Urothelium cell line (cell line): ENCODE data around the gene RTN4RL2.
"Not testable (repeated sequence)": the region's sequence is repeated elsewhere in the genome, so short reads cannot be mapped to it uniquely, and the experiment has no call there.

Source experiments
- DNase-seq: peaks from one replicate; pipeline ENCODE4 v3.0.0; 2011; ENCODE audit warnings: low spot score, mixed read lengths
- FAIRE-seq: peaks from 2 replicates; lab custom pipeline; 2011; peaks lifted over from hg19 to GRCh38; lab: Jason Lieb, UNC

RTN4RL2 gene

DNA sequence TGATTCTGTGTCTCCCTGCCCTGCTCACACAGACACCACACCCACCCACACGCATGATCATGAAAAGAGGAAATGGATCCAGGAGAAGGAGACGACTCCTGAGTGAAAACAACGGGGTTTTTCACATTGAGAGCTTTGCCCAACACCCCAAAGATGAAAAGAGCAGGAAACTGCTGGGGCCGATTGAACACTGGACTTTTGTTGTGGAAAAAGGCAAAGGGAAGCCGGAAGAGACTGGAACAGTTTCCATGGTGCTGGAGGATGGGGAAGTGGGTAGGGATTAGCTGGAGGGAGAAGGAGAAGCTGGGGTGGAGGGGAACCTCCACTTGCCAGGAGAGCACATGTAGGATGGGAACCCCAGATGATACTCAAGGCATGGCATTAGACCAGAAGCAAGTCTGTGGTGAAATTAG lies 28.2 kb upstream of the RTN4RL2 start:
- FAIRE-seq (no peak), DNase-seq (no peak)

DNA sequence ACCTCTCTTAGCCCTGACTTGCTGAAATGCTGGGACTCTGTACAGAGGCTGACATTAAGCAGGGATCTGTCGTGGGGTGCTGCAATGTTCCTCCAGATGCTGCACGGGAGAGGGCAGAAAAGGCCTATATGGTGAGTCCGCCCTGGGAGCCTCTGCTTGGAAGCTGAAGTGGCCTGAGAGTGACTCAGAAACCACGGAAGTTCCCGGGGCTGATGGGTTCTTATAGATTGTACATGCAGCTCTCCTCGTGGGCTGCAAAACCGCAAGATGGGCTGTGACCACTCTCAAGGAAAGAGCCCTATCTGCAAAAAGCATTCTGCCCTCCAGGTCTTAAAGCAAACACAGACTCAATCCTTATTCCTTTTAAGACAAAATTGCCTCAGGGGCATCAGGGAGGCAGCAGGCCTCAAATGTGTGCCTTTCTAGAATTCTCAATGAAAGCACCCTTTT lies 27.6 kb upstream of the RTN4RL2 start:
- DNase-seq, result peak; percentile 29

DNA sequence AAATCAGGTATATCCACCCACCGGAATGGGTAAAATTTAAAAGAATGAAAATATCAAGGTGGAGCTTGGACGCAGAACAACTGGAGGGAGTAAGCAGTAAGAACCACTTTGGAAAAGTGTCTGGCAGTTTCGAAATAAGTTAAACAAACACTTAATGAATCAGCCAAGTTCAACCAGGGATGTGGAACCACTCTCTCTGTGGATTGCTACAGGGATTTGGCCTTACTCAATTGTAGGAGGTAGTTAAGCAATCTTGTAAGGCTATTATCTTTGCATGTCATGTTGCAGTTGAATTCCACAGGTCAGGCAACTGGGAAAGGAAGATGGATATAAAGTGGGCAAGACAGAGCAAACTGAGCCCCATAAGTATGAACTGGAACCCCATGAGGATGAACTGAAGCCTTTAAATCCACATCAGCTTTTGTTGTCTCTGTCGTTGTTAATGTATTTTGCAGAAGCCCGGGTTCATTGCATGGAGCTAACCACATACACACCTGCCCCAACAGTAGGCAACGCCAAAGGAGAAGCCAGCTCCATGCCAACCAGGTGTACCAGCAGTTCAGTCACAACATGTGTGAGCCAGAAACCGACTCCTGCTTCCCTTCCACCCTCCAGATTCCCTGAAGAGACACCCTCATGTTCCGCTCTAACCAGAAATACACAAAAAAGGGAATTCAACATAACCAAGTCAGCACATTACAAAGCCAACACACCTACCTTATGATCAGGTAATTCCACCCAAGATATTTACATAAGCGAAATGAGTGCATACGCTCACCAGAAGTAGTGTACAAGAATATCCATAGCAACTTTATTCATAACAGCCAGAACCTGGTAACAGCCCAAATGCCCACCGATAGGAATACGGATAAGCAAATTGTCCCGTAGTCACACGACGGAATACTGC lies 25.4 kb upstream of the RTN4RL2 start:
- FAIRE-seq (no peak), DNase-seq (no peak)

More for the DNA sequence above, 27.6 kb upstream of the RTN4RL2 start:
- no peak for FAIRE-seq

DNA sequence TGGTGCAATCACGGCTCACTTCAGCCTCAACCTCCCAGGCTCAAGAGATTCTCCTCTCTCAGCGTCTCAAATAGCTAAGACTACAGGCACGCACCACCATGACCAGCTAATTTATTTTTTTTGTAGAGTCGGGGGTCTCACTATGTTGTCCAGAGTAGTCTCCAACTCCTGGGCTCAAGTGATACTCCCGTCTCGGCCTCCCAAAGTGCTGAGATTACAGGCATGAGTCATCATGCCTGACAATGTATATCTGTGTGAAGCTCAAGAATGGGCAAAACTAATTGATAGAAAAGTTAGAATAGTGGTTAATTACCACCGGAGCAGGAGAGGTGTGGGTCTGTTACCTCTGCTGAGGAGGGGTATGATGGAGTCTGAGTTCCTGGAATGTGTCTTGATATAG lies 24.3 kb upstream of the RTN4RL2 start:
- no peak for DNase-seq
- FAIRE-seq, result no peak

DNA sequence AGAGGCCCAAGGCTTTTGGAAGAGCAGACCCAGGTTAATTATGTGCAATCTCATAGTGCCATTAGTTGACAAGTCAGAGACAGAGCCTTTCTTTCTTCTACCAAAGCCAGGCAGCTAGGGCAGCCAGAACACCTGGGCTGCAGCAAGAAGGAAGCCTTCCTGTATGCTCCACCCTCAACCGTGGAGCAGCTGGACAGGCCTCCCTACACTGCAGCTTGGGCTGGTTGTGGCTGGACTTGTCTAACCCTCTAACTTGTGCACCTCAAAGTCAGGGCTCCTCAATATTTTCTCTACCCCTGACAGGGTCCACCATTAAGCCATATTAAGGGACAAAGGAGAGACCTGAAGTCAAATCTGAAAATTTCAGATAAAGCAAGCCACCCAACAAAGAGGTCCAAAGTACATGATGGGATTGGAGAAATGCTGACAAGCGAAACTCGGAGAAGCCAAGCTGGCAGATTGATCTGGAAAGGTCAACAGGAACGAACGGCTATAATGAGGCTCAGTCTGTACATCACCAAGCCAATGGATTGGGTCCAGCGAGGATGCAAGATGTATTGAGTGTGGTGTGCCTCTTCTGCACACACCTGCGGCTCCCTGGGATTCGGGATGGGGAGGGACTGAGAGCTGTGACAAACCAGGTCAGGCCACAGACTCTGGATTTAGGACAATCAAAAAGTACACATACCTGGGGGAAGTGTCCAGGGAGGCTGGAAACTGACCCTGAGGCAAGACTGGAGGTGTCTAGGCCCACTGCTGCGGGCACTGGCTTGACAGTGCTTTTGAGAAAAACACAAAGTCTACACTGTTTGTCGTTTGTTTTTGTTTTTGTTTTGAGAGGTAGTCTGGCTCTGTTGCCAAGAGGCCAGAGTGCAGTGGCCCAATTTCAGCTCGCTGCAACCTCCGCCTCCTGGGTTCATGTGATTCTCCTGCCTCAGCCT lies 21.7 kb upstream of the RTN4RL2 start:
- DNase-seq (no peak), FAIRE-seq (no peak)

DNA sequence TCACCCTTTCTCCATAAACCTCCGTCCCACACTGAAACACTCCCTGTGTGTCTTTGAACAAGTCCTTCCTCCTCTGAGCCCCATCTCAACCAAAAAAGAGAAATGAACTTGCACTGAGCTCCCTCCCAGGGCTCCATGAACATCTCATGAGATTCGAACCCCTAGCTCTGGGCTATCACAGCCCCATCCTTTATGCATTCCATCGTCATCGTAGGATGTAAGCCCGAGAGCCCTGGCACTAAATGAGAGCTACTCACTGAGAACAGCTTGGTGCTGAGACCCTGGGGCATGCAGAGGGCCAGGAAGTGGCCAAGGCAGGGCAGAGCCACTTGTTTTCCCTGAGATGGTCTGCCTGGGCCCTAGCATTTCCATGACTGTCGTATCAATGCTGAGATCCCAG lies 20.5 kb upstream of the RTN4RL2 start:
- DNase-seq (no peak), FAIRE-seq (no peak)

DNA sequence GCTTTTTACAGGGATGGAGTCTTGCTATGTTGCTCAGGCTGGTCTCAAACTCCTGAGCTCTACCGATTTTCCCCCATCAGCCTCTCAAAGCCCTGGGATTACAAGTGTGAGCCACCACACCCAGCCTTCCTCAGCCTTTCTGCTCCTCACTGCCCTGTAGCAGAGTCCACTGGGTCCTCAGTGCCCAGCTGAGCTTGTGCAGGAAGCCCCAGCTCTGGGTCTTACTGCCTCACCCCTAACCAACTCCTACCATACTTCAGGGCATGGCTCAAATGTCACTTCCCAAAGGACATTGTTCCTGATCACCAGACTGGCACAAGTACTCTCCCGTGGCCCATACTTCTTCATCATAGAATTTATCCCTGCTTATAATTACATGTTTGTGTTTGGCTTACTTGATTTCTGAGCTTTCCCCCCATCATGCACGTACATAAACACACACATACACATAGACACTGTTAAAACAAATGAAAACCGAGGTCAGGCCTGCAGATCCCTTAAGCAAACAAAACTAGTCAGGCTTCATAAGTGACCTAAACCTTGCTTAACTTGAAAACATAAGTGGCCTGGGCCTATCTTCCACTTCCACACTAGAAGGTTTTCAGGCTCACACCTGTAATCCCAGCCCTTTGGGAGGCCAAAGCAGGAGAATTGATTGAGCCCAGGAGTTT lies 19.4 kb upstream of the RTN4RL2 start:
- FAIRE-seq (no peak), DNase-seq (no peak)

DNA sequence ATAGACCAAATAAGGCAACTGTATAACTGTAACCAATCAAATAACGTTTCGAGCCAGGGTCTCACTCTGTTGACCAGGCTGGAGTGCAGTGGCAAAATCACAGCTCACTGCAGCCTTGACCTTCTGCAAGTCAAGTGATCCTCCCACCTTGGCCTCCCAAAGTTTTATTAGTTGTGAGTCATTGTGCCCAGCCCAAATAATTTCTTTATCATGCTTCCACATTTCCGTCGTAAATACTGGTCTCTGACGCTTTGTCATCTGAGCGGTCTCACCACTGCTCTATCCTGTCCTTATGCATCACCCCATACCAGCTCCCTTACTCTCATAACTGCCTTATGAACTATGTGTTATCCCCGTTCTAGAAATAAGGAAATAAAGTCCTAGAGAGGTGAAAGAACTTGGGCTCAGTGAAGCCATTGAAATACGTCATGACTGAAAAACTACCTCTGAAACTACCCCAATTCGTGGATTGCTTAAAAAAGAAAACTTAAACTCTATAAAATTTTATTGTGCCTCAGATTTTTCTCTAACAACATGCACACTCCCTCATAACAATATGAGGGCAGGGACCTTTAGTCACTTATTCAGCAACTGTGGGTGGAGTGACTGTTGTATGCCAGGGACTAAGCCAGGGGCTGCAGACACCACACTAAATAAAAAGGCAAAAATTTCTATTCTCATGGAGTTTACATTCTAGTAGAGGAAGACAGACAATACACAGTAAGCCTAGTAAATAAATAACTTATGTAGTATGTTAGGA lies 15.8 kb upstream of the RTN4RL2 start:
- DNase-seq (peak; percentile 58), FAIRE-seq (no peak)

DNA sequence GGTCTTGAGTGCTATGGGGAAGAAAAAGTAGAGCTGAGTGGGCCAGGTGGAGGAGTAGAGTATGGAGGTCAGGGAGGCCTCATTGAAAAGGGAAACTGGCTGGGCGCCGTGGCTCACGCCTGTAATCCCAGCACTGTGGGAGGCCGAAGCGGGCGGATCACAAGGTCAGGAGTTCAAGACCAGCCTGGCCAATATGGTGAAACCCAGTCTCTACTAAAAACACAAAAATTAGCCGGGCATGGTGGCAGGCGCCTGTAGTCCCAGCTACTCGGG lies 15.3 kb upstream of the RTN4RL2 start:
- DNase-seq, FAIRE-seq: not testable (repeated sequence)

DNA sequence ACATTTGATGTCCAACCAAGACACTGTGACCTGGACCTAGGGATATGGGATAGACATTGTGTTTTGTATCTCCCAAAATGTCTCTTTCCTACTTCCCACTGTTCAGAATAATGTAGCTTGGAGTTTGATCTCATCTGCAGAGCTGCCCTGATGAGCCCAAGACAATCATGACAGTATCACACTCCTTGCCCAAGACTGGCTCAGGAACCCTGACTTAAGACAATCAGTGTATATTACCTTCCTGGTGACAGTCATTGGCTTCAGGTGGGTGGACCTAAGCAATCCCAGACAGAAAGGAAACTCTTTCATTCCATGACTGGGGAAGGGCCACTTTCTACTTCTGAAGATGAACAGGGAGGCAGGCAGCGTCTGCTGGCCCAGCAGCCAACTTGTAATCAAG lies 14.3 kb upstream of the RTN4RL2 start:
- DNase-seq (no peak), FAIRE-seq (no peak)

DNA sequence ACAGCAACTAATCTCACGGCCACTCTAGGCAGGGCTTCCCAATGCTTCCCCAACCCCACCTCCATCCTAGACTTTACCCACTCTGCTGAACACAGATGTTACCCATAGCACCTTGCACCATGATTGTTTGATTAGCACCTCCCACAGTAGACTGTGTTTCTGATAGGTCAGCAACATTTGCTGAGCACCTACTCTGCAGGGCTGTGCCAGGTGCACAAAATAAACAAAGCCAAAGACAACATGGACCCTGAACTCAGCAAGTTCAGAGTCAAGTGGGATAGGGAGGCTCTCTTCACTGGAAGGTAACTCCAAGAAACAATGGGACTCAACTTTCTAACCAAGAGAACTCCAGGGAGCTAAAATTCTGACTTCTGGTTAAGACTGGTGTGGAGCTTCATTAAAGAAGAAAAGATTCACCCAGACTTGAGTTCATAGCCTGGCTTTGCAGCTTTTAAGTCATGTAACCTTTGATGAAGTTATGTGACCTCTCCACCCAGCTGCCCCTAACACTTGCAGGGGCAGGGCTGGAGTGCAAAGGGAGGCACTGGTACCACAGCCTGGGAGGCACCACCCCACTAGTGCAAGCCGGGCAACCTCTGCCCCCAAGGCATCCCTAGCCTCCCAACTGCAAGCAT lies 6.7 kb upstream of the RTN4RL2 start:
- no peak for DNase-seq
- FAIRE-seq, result peak; percentile 52

DNA sequence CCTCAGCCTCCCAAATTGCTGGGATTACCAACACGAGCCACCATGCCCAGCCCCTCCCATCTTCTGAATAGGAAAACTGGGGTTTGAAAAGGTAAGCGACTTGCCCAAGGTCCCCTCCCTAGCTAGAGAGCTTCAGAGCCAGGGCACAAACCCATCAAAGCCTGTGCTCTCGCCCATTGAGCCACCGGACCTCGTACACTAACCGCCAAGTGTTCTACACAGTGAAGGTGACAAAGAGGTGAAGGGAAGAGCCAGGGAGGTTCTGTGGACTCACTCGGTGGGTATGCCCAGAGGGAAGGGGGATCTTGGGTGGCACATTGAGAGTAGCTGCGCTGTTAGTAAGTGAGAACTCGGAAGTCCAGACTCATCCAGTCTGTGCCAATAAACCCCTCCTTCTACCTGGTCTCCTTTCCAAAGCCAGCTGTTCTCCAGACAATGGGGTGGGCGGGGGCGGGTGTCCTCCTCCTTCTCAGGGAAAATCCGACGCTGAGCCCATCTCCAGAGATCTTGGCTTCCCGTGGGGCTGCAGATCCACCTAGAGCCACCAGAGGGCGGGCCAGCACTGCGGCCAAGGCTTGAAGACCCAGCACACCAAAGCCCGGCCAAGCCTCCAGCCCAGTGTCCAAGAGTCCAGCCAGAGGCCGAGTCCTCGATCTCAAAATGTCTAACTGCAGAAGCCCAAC lies 3.2 kb upstream of the RTN4RL2 start:
- no peak for FAIRE-seq
- DNase-seq, result peak; percentile 79

DNA sequence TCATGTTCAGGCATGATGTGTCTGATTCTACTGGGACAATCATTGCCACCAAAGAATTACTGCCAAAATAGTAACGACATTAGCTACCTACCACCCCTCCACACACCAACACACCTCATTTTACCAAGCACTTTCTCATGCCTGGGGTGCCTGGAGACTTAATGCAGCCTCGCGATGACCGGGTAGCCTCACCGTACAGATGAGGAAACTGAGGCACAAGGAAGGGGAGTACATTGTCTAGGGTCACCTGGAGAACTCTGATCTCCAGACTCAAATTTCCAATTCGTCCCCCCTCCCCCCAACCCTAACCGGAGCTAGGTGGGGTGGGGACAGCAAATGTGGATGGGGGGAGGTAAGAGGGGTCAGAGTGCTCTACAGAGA lies 2.7 kb upstream of the RTN4RL2 start:
- DNase-seq (no peak), FAIRE-seq (no peak)

DNA sequence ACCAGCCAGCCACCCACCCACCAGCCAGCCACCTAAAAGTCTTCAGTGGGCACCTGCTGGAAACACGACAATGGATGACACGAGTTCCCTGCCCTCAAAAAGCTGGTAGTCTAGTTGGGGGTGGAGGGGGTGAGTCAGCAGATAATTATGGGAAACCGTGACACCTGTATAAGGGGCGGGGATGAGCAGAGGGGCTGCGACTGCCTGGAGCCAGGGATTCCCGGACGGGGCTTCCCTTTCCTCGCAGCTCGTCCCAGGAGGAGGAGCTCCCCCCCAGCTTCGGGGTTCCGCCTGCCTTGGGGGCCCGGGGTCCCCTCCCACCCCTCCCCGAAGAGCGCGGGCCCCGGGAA lies 2.3 kb upstream of the RTN4RL2 start:
- DNase-seq (peak; percentile 39), FAIRE-seq (no peak)

DNA sequence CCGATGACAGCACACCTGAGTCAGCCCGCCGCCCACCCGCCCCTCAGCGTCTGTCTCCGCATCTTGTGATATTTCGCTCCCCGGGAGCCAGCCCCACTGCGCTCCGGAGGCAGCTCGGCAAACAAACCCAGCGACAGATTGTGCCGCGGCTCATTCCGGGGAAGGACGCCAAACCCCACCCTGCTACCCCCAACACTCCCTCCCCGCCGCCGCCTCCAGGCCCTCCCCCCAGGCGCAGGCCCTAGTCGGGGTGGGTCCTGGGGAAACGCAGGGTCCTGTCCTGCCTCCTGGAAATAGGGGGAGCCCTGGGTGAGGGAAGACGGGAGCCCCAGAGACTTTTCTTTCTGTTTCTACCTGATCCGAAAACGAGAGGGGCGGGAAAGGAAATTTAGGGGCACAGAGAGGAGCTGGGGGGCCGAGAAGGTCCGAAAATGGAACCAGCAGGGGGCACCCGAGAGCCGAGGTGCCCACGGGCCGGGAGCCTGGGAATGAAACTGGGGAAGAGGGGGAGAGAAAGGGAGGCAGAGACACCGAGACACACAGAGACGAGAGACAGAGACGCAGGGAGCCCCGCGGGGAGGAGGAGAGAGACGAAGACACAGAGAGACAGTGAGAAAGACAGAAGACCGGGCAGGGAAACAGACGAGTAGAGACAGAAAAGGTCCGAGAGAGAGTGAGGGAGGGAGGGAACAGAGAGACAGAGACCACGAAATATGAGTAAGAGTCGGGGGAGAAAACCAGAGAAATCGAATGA lies 1.7 kb upstream of the RTN4RL2 start:
- DNase-seq, result peak; percentile 72
- FAIRE-seq, result no peak

DNA sequence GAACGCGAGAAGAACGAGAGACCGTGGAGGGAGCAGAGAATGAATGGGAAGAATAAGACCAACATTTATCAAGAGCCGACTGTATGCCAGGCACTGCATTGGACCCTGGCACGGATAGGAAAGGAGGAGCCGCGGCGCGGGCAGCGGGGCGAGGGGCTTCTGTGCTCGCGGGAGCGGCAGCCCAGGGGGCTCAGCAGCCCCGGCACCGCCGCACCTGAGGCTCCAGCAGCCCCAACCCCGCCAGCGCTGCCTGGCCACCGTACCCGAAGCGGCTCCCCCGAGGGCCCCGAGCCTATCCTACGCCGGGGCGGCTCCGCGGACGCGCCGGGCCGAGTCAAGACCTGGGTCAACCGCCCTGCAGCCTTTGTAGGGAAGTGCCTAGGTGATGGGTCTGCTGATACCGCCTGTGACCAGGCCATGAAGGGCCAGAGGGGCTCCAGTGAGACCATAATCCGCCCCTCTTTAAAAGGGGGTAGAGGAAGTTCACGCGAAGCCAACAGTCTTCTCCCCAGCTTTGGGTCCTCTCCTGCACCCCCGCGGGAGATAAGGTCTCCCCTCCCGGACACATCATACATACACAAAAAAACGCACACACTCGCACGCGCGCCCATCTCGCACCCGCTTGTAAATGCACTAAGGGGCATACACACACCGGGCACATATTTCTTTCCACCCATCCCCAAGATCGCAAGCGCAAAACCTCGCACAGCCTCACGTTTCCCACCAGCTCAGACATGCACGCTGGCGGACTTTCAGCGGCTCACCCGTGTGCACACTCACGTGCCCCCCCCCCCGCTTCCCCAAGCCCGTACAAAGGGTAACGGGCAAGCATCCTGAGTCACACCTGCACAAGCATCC lies 935 bp upstream of the RTN4RL2 start:
- FAIRE-seq, result no peak
- DNase-seq, result peak; percentile 36

DNA sequence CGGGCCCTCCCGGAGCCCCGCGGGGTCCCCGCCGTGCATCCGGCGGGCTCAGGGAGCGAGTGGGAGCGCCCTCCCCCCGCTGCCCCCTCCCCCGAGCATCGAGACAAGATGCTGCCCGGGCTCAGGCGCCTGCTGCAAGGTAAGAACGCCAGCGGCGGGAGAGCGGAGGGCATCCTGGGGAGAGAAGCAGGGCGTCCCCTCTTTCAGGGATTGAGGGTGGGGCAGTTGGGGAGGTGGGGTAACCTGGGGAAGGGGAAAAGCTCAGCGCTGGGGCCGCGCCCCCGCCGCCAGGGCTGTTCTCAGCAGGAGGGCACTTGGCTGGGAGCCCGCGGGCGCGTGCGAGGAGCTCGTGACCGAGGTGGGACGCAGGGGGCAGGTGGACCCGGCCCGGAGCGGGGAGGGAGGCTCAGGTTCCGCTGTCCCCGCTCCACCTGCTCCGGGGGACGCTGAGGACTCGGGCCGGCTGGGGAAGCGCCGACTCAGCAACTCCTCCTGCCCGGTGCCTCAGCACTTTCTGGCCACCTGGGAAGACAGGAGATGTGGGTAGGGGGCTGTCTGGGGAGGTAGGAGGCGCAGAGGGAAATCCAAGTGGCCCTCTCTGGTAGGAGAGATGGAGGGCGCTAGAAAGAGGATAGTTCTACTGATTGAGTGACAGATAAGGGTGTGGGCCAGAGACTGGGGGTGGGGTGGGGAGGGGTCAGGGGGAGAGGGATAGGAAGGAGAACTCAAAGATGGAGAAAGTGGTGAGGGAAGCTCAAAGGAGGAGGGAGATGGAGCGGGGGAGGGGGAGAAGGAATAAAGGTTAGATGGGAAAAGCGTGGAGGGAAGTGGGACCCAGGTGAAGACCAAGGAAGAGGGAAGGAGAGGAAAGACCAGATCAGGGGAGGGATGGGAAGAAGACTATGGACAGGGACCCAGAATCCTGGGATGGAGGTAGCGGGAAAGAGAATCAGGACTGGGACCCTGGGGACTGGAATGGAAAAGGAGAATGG lies 726 bp downstream of the RTN4RL2 start:
- peak; percentile 30 for DNase-seq
- FAIRE-seq, result no peak
